ENCODE results near the gene SPAG7.
"Not testable (repeated sequence)": the region's sequence is repeated elsewhere in the genome, so short reads cannot be mapped to it uniquely, and the experiment has no call there.

The SPAG7 gene

GRCh38 chr17:4935650-4936049 lies 32.0 kb downstream of the SPAG7 start:
- DNase-seq = no peak

- DNase-seq = no peak
Observed at GRCh38 chr17:4934173-4934979, 33.2 kb downstream of the SPAG7 start.

- DNase-seq = no peak
Observed at GRCh38 chr17:4933646-4934045, 34.0 kb downstream of the SPAG7 start.

- DNase-seq = no peak
Observed at GRCh38 chr17:4932756-4933155, 34.9 kb downstream of the SPAG7 start.

GRCh38 chr17:4931963-4932362 lies 35.7 kb downstream of the SPAG7 start, which contains the start of gene GP1BA:
Gene GP1BA (plus strand): TSS chr17:4932277. CDS start chr17:4932605, 328 bp downstream.
- DNase-seq = no peak

- DNase-seq = no peak
Observed at GRCh38 chr17:4928881-4929280, 38.7 kb downstream of the SPAG7 start.

- DNase-seq = not testable (repeated sequence)
Observed at GRCh38 chr17:4926577-4927335, 40.9 kb downstream of the SPAG7 start.

- no peak for DNase-seq
Observed at GRCh38 chr17:4921320-4921719, 46.3 kb downstream of the SPAG7 start.

GRCh38 chr17:4920351-4921048 lies 47.1 kb downstream of the SPAG7 start:
- no peak for DNase-seq

- DNase-seq = no peak
Observed at GRCh38 chr17:4919511-4920047, 48.0 kb downstream of the SPAG7 start.

GRCh38 chr17:4914551-4914950 lies 53.1 kb downstream of the SPAG7 start:
- DNase-seq = not testable (repeated sequence)

- DNase-seq = no peak
Observed at GRCh38 chr17:4913994-4914393, 53.6 kb downstream of the SPAG7 start.
